ENCODE data around the gene VTN. TPM values are rescaled to one million over a fixed set of nuclear protein-coding genes. Genes with fewer than 3 reads are reported as not detected.

VTN gene
- total RNA-seq, 1 experiment from 2014 or later, result 0.08 TPM

GRCh38 chr17:28325211-28325610, 44.9 kb downstream of the VTN start:
- H3K4me3 ChIP-seq, result no peak overlapping the region
- no peaks in the 10 kb centered on the region for H3K27me3 ChIP-seq (replicated peaks)
- DNase-seq (ENCODE audit: low read depth in 1 of 2, low spot score in 2 of 2), result peak in 1 of 2 experiments; percentile 7
- H3K36me3 ChIP-seq, result peaks cover 44% of the 10 kb centered on the region
- H3K27ac ChIP-seq, result no peak overlapping the region
- no peaks in the 10 kb centered on the region for H3K9me3 ChIP-seq (replicated peaks)
- peaks cover 3% of the 10 kb centered on the region for H3K4me1 ChIP-seq (replicated peaks)

GRCh38 chr17:28324781-28325180, 45.3 kb downstream of the VTN start:
- no peak overlapping the region for H3K4me3 ChIP-seq
- no peak overlapping the region for H3K27ac ChIP-seq
- H3K27me3 ChIP-seq (replicated peaks), result no peaks in the 10 kb centered on the region
- DNase-seq (ENCODE audit: low read depth in 1 of 2, low spot score in 2 of 2), result no peak
- peaks cover 43% of the 10 kb centered on the region for H3K36me3 ChIP-seq
- H3K4me1 ChIP-seq (replicated peaks), result peaks cover 7% of the 10 kb centered on the region
- no peaks in the 10 kb centered on the region for H3K9me3 ChIP-seq (replicated peaks)

DNA sequence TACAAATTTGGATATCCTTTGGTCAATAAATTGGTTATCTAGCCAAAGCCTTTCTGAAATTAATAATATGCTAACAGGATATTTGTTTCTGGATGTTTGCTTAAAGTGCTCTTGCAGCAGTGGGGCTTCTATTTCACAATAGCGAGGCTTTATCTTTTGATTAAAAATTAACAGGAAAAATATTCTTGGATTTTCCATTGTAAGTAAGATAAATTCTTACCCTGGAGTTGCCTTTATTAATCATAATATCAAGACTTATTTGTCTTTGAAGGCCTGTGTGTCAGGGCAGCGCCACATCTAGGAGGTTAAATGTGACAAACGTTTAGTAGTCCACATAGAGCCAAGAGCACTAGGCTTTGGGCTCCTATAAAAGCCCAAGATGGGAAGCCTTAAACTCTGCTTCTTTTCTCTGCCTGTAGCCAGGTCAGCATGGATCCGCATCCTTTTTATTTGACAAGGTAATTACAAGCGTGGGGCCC, 45.8 kb downstream of the VTN start:
- H3K9me3 ChIP-seq (replicated peaks), result no peaks in the 10 kb centered on the region
- peaks cover 39% of the 10 kb centered on the region for H3K36me3 ChIP-seq
- H3K4me1 ChIP-seq (replicated peaks), result peaks cover 12% of the 10 kb centered on the region
- no peaks in the 10 kb centered on the region for H3K27me3 ChIP-seq (replicated peaks)
- no peak overlapping the region for H3K27ac ChIP-seq
- no peak for DNase-seq (ENCODE audit: low read depth in 1 of 2, low spot score in 2 of 2)
- no peak overlapping the region for H3K4me3 ChIP-seq

GRCh38 chr17:28320215-28321061, 49.7 kb downstream of the VTN start:
- no peak for DNase-seq (ENCODE audit: low read depth in 1 of 2, low spot score in 2 of 2)

GRCh38 chr17:28319598-28319935, 50.5 kb downstream of the VTN start:
- Histone ChIP-seq H3K27ac (0 out of 2 replicates have a peak overlapping the region, but pooled peaks have one; percentile 2), H3K9me3 (replicated peaks) (no peaks in the 10 kb centered on the region), H3K27me3 (replicated peaks) (no peaks in the 10 kb centered on the region), H3K4me3 (peak overlapping the region; percentile 57), H3K36me3 (0 out of 2 replicates have a peak, but pooled peaks cover 7% of the 10 kb centered on the region), H3K4me1 (replicated peaks) (peaks cover 20% of the 10 kb centered on the region)
- DNase-seq (ENCODE audit: low read depth in 1 of 2, low spot score in 2 of 2), result no peak

More at GRCh38 chr17:28320215-28321061, 49.7 kb downstream of the VTN start:
- H3K9me3 ChIP-seq (replicated peaks), result no peaks in the 10 kb centered on the region
- peak overlapping the region; percentile 57 for H3K4me3 ChIP-seq
- H3K4me1 ChIP-seq (replicated peaks), result peaks cover 20% of the 10 kb centered on the region
- 0 out of 2 replicates have a peak, but pooled peaks cover 7% of the 10 kb centered on the region for H3K36me3 ChIP-seq
- no peaks in the 10 kb centered on the region for H3K27me3 ChIP-seq (replicated peaks)
- H3K27ac ChIP-seq, result no peak overlapping the region

DNA sequence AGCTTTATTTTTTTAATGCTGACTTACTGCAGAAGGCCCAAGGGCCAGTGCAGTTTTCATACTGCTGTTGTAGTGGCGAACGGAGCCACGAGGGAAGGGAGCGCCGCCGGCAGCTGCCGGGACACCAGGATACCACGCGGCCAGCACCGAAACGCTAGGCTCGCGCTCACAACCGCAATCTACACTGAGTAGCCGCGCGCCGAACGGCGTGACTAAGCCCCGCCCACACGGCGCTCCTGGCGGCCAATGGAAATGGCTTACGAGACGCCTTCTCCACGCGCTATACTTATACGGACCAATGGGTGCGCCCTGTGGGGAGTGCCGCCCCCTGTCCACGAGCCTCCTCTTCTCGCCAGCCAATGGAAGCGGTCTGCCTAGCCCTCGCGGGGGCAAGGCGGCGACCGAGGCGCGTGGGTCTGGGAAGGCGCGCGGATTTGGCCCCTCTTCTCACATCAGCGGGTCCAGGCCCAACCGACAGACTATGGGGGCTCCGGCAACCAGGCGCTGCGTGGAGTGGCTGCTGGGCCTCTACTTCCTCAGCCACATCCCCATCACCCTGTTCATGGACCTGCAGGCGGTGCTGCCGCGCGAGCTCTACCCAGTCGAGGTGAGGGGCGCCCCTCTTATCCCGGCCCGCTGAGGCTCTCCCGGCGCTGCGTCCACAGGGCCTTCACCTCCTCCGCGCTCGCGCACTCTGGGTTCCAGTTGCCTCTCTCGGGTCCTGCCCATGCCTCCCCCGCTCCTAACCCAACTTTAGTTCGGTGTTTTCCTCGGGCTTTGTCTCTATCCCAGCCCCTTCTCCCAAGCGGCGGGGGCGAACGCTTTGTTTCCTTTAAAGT, 51.1 kb downstream of the VTN start, which contains the start of gene TMEM97:
TSS of gene TMEM97 (plus strand) at position 442 of the 839 bp plus-strand sequence. CDS start at position 482, 40 bp downstream.
- DNase-seq (ENCODE audit: low read depth in 1 of 2, low spot score in 2 of 2), result peak; percentile 94 to 95
- H3K36me3 ChIP-seq, result 0 out of 2 replicates have a peak, but pooled peaks cover 7% of the 10 kb centered on the region
- 0 out of 2 replicates have a peak within 1 kb of the TSS, but pooled peaks have one; percentile 2 for H3K27ac ChIP-seq
- peak within 1 kb of the TSS; percentile 57 for H3K4me3 ChIP-seq
- peaks cover 20% of the 10 kb centered on the region for H3K4me1 ChIP-seq (replicated peaks)
- H3K9me3 ChIP-seq (replicated peaks), result no peaks in the 10 kb centered on the region
- no peaks in the 10 kb centered on the region for H3K27me3 ChIP-seq (replicated peaks)

- Histone ChIP-seq H3K27ac (no peak overlapping the region), H3K36me3 (0 out of 2 replicates have a peak, but pooled peaks cover 7% of the 10 kb centered on the region), H3K4me1 (replicated peaks) (peaks cover 20% of the 10 kb centered on the region), H3K4me3 (peak overlapping the region; percentile 57), H3K27me3 (replicated peaks) (0 out of 2 replicates have a peak, but pooled peaks cover 1% of the 10 kb centered on the region), H3K9me3 (replicated peaks) (no peaks in the 10 kb centered on the region)
- DNase-seq (ENCODE audit: low read depth in 1 of 2, low spot score in 2 of 2), result no peak
Observed at GRCh38 chr17:28317966-28318758, 51.9 kb downstream of the VTN start.

Other genes starting within 250 kb of the VTN start
- gene TMEM97, start 51.1 kb downstream of the VTN start, total RNA-seq (2014; rRNA removed; shearing (Covaris generic)), result 51.0 and 61.5 TPM in 2 replicates
- 40.2 and 52.1 TPM in 2 replicates for gene IFT20, start 34.8 kb downstream of the VTN start, total RNA-seq (2014; rRNA removed; shearing (Covaris generic))
- gene TNFAIP1, start 34.5 kb downstream of the VTN start, total RNA-seq (2014; rRNA removed; shearing (Covaris generic)), result 30.0 and 30.1 TPM in 2 replicates
- gene POLDIP2, start 12.8 kb downstream of the VTN start, total RNA-seq (2014; rRNA removed; shearing (Covaris generic)), result 110 and 125 TPM in 2 replicates
- gene SEBOX, start 5.1 kb downstream of the VTN start, total RNA-seq (2014; rRNA removed; shearing (Covaris generic)), result not detected in 2 replicates
- 10.8 and 18.0 TPM in 2 replicates for gene SARM1, start 1.4 kb upstream of the VTN start, total RNA-seq (2014; rRNA removed; shearing (Covaris generic))
- 1.8 and 2.5 TPM in 2 replicates for gene SLC46A1, start 35.9 kb upstream of the VTN start, total RNA-seq (2014; rRNA removed; shearing (Covaris generic))
- not detected in 2 replicates for gene SLC13A2, start 103.3 kb upstream of the VTN start, total RNA-seq (2014; rRNA removed; shearing (Covaris generic))
- gene FOXN1, start 136.0 kb upstream of the VTN start, total RNA-seq (2014; rRNA removed; shearing (Covaris generic)), result not detected in 2 replicates
- gene UNC119, start 182.3 kb upstream of the VTN start, total RNA-seq (2014; rRNA removed; shearing (Covaris generic)), result 19.7 and 27.2 TPM in 2 replicates
- gene PIGS, start 201.2 kb upstream of the VTN start, total RNA-seq (2014; rRNA removed; shearing (Covaris generic)), result 40.8 and 81.8 TPM in 2 replicates
- gene ALDOC, start 206.6 kb upstream of the VTN start, total RNA-seq (2014; rRNA removed; shearing (Covaris generic)), result 6.1 and 9.4 TPM in 2 replicates
- gene SPAG5, start 228.7 kb upstream of the VTN start, total RNA-seq (2014; rRNA removed; shearing (Covaris generic)), result 105 and 108 TPM in 2 replicates
- 5.0 TPM in 1 of 2 replicates, not detected in the other for gene RSKR, start 243.9 kb upstream of the VTN start, total RNA-seq (2014; rRNA removed; shearing (Covaris generic))